K562 (cell line): ENCODE results near the gene MYLIP. TPM values are rescaled to one million over a fixed set of nuclear protein-coding genes. Genes with fewer than 3 reads are reported as not detected.

Source experiments
- ARID2 ChIP-seq: fragments of 450-650 bp; IDR thresholded peaks from 2 replicates; pipeline ENCODE4 v1.6.1; 2017; ENCODE audit warnings: antibody characterized with exemption, mild to moderate bottlenecking
- DACH1 ChIP-seq: fragments of 450-650 bp; IDR thresholded peaks from 2 replicates; pipeline ENCODE4 v1.6.1; 2018; ENCODE audit not compliant: partially characterized antibody
- DMBX1 ChIP-seq: fragments of 250-450 bp; sonication (Bioruptor Pico); IDR thresholded peaks from 2 replicates; pipeline ENCODE4 v1.8.0; 2022; ENCODE audit warnings: inconsistent platforms, mild to moderate bottlenecking, moderate library complexity, borderline replicate concordance
- EHMT2 ChIP-seq: fragments of 450-650 bp; IDR thresholded peaks from 2 replicates; pipeline ENCODE4 v1.6.1; 2018; ENCODE audit warnings: antibody characterized with exemption
- ESRRB ChIP-seq: fragments of 250-450 bp; sonication (Bioruptor Pico); IDR thresholded peaks from 2 replicates; pipeline ENCODE4 v1.5.0; 2020; ENCODE audit warnings: mild to moderate bottlenecking, moderate library complexity, borderline replicate concordance
- FOXA3 ChIP-seq, 2 experiments: fragments of 450-650 bp in 1 of 2; sonication (generic) in 1 of 2; formaldehyde crosslinking; IDR thresholded peaks in 1 of 2; conservative IDR thresholded peaks in 1 of 2; 2 replicates each; pipeline versions ENCODE4 v1.4.0 to v1.8.0; 2020 to 2022; ENCODE audit warnings: mild to moderate bottlenecking in 2 of 2, missing genetic modification reagents in 1 of 2
- FOXP1 ChIP-seq: sonication (generic); formaldehyde crosslinking; IDR thresholded peaks from 2 replicates; pipeline ENCODE4 v1.8.0; 2022; ENCODE audit warnings: mild to moderate bottlenecking, missing genetic modification reagents
- HCFC1 ChIP-seq: IDR thresholded peaks from 2 replicates; pipeline ENCODE4 v1.6.1; 2012; ENCODE audit warnings: low read depth, low read length, improper control_type of control experiment
- MGA ChIP-seq: fragments of 450-650 bp; IDR thresholded peaks from 2 replicates; pipeline ENCODE4 v1.6.1; 2016; ENCODE audit warnings: mild to moderate bottlenecking, moderate library complexity
- MLLT1 ChIP-seq, 2 experiments: fragments of 450-650 bp; IDR thresholded peaks; 2 replicates each; pipeline ENCODE4 v1.6.1; 2016
- NCOR1 ChIP-seq: fragments of 450-650 bp; IDR thresholded peaks from 2 replicates; pipeline ENCODE4 v1.6.1; 2016; ENCODE audit warnings: mild to moderate bottlenecking, moderate library complexity
- RAD51 ChIP-seq: fragments of 450-650 bp; IDR thresholded peaks from 2 replicates; pipeline ENCODE4 v1.7.1; 2016; ENCODE audit warnings: low read depth, mild to moderate bottlenecking, borderline replicate concordance
- SNIP1 ChIP-seq: fragments of 450-650 bp; IDR thresholded peaks from 2 replicates; pipeline ENCODE4 v1.7.1; 2017; ENCODE audit warnings: low read depth, mild to moderate bottlenecking
- ZNF23 ChIP-seq: fragments of 250-450 bp; sonication (Bioruptor Pico); IDR thresholded peaks from 2 replicates; pipeline ENCODE4 v1.4.0; 2020; ENCODE audit warnings: mild to moderate bottlenecking
- ZNF436 ChIP-seq: fragments of 250-450, 450-650 bp; sonication (Bioruptor Pico); formaldehyde crosslinking; IDR thresholded peaks from 2 replicates; pipeline ENCODE4 v1.7.0; 2020; ENCODE audit warnings: mild to moderate bottlenecking
- polyA plus RNA-seq, 8 experiments: library from polyadenylated mRNA; depleted of rRNA in 4 of 8; stranded (reverse) in 5 of 8; unstranded in 3 of 8; fragments of >200 nt; fragmentation: Nextera tagmentation in 2 of 8; fragmentation: Illumina TruSeq in 1 of 8; extraction: Ambion mirVana in 2 of 8; extraction: Trizol in 1 of 8; gene quantifications; 2 replicates each; pipeline versions ENCODE4 v1.2.1 to v1.2.3, GENCODE V29; 2011 to 2014; ENCODE audit warnings: inconsistent platforms in 1 of 8, missing spikeins in 1 of 8
- total RNA-seq, 7 experiments: library from RNA; depleted of rRNA in 6 of 7; stranded (reverse); fragments of >200 nt in 6 of 7; fragmentation: Illumina TruSeq in 2 of 7; extraction: Trizol in 2 of 7; gene quantifications; 2 replicates each; pipeline versions ENCODE4 v1.2.1 to v1.2.3, GENCODE V29; 2011 to 2021; ENCODE audit warnings: low replicate concordance in 1 of 7

Gene MYLIP
- total and polyA plus RNA-seq, 9 of the 15 experiments (the other 6 are each of a cell fraction or from before 2014, with no cell fraction given) = 10.8 to 43.5 (median 31.5) TPM

GRCh38 chr6:16128759-16129622, at the start of gene MYLIP (continued):
- TF ChIP-seq MGA = no peak; the same call in 1 of the 2 replicates
- no peak; the same call in none of the 2 replicates for TF ChIP-seq HCFC1
- TF ChIP-seq FOXA3 (CRISPR knock-in tag; conservative IDR thresholded peaks at IDR 0.05 in 1 of 2, IDR thresholded peaks at IDR 0.05 in 1 of 2) = no peak
- 0 out of 2 replicates have a peak, but pooled peaks have one; percentile 74 for TF ChIP-seq ESRRB (CRISPR knock-in tag)
- TF ChIP-seq ZNF436 (CRISPR knock-in tag) = peak; percentile 82
- TF ChIP-seq RAD51 = no peak; the same call in 1 of the 2 replicates
- TF ChIP-seq SNIP1 = no peak
- TF ChIP-seq NCOR1 = peak; percentile 79; the same call in 1 of the 2 replicates
- TF ChIP-seq FOXP1 (CRISPR knock-in tag) = peak; percentile 96
- TF ChIP-seq EHMT2 = no peak
- TF ChIP-seq MLLT1 (IDR thresholded peaks at IDR 0.05) = peak; percentile 85 to 95
- TF ChIP-seq ARID2 = peak; percentile 92
- TF ChIP-seq DMBX1 = 0 out of 2 replicates have a peak, but pooled peaks have one; percentile 1
- peak; percentile 80; the same call in 1 of the 2 replicates for TF ChIP-seq ZNF23 (CRISPR knock-in tag)
- TF ChIP-seq DACH1 = peak; percentile 6
